ENCODE measurements around the gene SRP68. TPM values are rescaled to one million over a fixed set of nuclear protein-coding genes. Genes with fewer than 3 reads are reported as not detected.

The SRP68 gene
- total and polyA plus RNA-seq, 9 of the 15 experiments (the other 6 are each of a cell fraction or from before 2014, with no cell fraction given) = 29.4 to 92.6 (median 36.2) TPM

GRCh38 chr17:76063875-76064546 lies 8.3 kb downstream of the SRP68 start:
- WGBS (ENCODE audit: insufficient coverage, low coverage, missing lambda C conversion rate) = 93% methylated on average over 15 of the region's 15 CpGs
- ChIA-PET POLR2A (interaction anchor here (0.7 to 2.9 kb wide), 3 partner anchors 8 to 375 kb away, joined by 5 to 14 read pairs (median 7); partner anchors contain the start of gene SRP68), CTCF (ENCODE audit: low intra/inter-chr PET ratio) (no interaction called here)
- Histone ChIP-seq H3K4me3 (no peak overlapping the region), H3K79me2 (ENCODE audit: control insufficient read depth, insufficient read depth, low read length) (peaks cover 8% of the 10 kb centered on the region), H3K9me3 (replicated peaks; ENCODE audit: control insufficient read depth, insufficient read depth, low read depth, low read length) (no peaks in the 10 kb centered on the region), H2AFZ (ENCODE audit: low read depth, low read length) (no peak overlapping the region), H3K9ac (ENCODE audit: insufficient read depth in 1 of 2, low read depth in 2 of 2, low read length in 2 of 2) (no peak overlapping the region), H3K4me1 (replicated peaks in 1 of 2; ENCODE audit: control insufficient read depth in 2 of 2, insufficient read depth in 2 of 2, low read length in 2 of 2) (no peaks in the 10 kb centered on the region), H3K36me3 (ENCODE audit: control insufficient read depth, insufficient read depth, low read length) (peaks cover 90% of the 10 kb centered on the region), H4K20me1 (replicated peaks; ENCODE audit: control insufficient read depth, insufficient read depth, low read length) (no peaks in the 10 kb centered on the region), H3K27ac (ENCODE audit: extremely low read depth, low read depth, low read length) (no peak overlapping the region), H3K9me1 (ENCODE audit: control insufficient read depth, insufficient read depth, low read length) (peaks cover 5% of the 10 kb centered on the region), H3K27me3 (ENCODE audit: control insufficient read depth in 2 of 2, insufficient read depth in 2 of 2, low read length in 2 of 2) (no peaks in the 10 kb centered on the region), H3K4me2 (ENCODE audit: insufficient read depth, low read length) (no peak overlapping the region)
- no peak for DNase-seq (ENCODE audit: extremely low read depth in 1 of 4, low spot score in 3 of 4)
- intact Hi-C loops (cut with micrococcal nuclease) = no loop called here
- ATAC-seq = no peak
- FAIRE-seq = no peak
- BruUV-seq (replicated peaks) = no TSS peak
- in situ Hi-C loops (cut with MboI) = no loop called here
- TF ChIP-seq SMARCE1 (IDR thresholded peaks at IDR 0.05) = no peak
- TF ChIP-seq ZNF239 (CRISPR knock-in tag; IDR thresholded peaks at IDR 0.05) = no peak
- TF ChIP-seq ZNF197 (CRISPR knock-in tag; IDR thresholded peaks at IDR 0.05; ENCODE audit: low read depth) = no peak
- no peak for TF ChIP-seq ZNF79 (CRISPR knock-in tag; IDR thresholded peaks at IDR 0.05; ENCODE audit: low read depth)
- no peak for TF ChIP-seq RBM15 (IDR thresholded peaks at IDR 0.05; ENCODE audit: insufficient read depth, low read length)
- no peak for TF ChIP-seq ZKSCAN3 (CRISPR knock-in tag; IDR thresholded peaks at IDR 0.05)
- TF ChIP-seq TEAD4 (IDR thresholded peaks at IDR 0.05; ENCODE audit: low read length) = no peak
- TF ChIP-seq TEAD4 (CRISPR knock-in tag; IDR thresholded peaks at IDR 0.05; ENCODE audit: borderline replicate concordance) = no peak
- TF ChIP-seq SRSF3 (IDR thresholded peaks at IDR 0.05; ENCODE audit: insufficient read depth, low read length) = no peak
- TF ChIP-seq ZKSCAN1 (IDR thresholded peaks at IDR 0.05; ENCODE audit: low read depth, low read length) = no peak
- no peak for TF ChIP-seq ZBED1 (IDR thresholded peaks at IDR 0.05)
- no peak for TF ChIP-seq HLTF (IDR thresholded peaks at IDR 0.05)
- no peak for TF ChIP-seq RBM17 (IDR thresholded peaks at IDR 0.05; ENCODE audit: borderline replicate concordance, low read depth, low read length)
- TF ChIP-seq KLF6 (CRISPR knock-in tag; IDR thresholded peaks at IDR 0.05; ENCODE audit: borderline replicate concordance) = no peak
- TF ChIP-seq, protein P1, sequence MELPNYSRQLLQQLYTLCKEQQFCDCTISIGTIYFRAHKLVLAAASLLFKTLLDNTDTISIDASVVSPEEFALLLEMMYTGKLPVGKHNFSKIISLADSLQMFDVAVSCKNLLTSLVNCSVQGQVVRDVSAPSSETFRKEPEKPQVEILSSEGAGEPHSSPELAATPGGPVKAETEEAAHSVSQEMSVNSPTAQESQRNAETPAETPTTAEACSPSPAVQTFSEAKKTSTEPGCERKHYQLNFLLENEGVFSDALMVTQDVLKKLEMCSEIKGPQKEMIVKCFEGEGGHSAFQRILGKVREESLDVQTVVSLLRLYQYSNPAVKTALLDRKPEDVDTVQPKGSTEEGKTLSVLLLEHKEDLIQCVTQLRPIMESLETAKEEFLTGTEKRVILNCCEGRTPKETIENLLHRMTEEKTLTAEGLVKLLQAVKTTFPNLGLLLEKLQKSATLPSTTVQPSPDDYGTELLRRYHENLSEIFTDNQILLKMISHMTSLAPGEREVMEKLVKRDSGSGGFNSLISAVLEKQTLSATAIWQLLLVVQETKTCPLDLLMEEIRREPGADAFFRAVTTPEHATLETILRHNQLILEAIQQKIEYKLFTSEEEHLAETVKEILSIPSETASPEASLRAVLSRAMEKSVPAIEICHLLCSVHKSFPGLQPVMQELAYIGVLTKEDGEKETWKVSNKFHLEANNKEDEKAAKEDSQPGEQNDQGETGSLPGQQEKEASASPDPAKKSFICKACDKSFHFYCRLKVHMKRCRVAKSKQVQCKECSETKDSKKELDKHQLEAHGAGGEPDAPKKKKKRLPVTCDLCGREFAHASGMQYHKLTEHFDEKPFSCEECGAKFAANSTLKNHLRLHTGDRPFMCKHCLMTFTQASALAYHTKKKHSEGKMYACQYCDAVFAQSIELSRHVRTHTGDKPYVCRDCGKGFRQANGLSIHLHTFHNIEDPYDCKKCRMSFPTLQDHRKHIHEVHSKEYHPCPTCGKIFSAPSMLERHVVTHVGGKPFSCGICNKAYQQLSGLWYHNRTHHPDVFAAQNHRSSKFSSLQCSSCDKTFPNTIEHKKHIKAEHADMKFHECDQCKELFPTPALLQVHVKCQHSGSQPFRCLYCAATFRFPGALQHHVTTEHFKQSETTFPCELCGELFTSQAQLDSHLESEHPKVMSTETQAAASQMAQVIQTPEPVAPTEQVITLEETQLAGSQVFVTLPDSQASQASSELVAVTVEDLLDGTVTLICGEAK (IDR thresholded peaks at IDR 0.05) = no peak
- TF ChIP-seq, protein P1 (CRISPR knock-in tag; IDR thresholded peaks at IDR 0.05) = no peak
- TF ChIP-seq CBX1 (IDR thresholded peaks at IDR 0.05; ENCODE audit: low read depth) = no peak
